HG03064 (cell line): ENCODE measurements around the gene RGS13.
A peak's percentile ranks its signal among the peaks of the same experiment; 100 is the strongest.

Source experiments
- ATAC-seq: cut with Tn5 transposase; IDR thresholded peaks from one replicate; pipeline ENCODE4 v1.9.1; 2021; ENCODE audit warnings: low read depth; ENCODE audit not compliant: unreplicated experiment

RGS13 gene

GRCh38 chr1:192635939-192636338 lies at the start of gene RGS13:
RGS13 (plus strand) TSS chr1:192636147; CDS start chr1:192644335, 8,188 bp downstream.
- no peak for ATAC-seq

- ATAC-seq = no peak
These were observed 48.3 kb upstream of the RGS13 start for GRCh38 chr1:192587386-192588266.

DNA sequence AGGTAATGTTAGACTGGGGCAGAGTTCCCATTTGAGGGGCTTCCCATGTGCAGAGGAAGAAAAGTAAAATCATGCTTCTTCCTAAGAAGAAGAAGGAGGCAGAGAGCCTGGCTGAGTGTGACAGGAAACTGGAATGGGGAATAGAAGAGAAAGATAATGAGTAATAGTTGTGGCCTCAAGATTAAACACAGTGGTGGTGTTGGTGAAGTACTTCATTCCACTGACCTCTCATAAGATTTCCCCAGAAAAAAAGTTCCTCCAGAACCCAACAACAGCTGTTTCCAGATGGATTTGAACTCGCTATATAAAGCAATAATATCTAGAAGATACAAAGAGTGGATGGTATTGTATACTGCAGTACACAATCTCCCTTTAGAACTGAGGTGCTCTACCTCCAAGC lies 47.4 kb upstream of the RGS13 start:
- no peak for ATAC-seq

DNA sequence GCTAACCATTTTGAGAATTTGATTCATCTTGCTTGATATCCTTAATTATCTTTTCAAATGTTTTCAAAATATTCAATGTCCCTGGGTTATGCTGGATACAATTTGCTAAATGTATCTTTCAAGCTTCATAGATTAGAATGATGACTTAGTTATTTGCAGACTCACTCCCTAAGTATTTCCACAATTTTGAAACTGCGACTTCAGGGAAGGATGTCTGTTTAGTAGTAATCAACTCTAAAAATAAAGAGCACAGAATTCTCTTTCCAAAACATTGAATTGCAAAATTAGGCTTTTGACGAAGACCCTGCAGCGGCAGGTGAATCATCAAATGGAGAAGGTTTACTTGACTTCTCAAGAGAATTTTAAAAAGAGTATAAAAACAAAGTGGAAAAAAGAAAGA lies 46.1 kb upstream of the RGS13 start:
- ATAC-seq = no peak

DNA sequence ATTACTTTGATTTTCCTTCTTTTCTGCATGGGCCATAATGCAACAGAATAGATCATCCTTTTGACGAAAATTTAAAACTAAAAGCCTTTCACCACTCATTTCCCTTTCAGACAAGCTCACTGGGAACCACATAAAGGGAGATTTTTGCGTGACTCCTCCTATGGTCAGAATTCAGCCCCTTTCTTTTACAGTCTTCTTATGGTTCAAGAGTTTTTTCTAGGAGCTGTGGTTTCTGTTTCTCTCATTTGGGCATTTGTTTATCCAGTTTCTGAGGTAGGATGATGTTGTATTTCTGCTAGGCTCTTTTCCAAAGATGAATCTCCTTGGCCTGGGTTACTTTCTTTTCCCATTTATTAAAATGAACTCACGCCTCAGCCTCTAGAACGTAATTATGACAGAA lies 43.4 kb upstream of the RGS13 start:
- ATAC-seq = no peak

GRCh38 chr1:192592981-192593708 lies 42.8 kb upstream of the RGS13 start:
- ATAC-seq = no peak

DNA sequence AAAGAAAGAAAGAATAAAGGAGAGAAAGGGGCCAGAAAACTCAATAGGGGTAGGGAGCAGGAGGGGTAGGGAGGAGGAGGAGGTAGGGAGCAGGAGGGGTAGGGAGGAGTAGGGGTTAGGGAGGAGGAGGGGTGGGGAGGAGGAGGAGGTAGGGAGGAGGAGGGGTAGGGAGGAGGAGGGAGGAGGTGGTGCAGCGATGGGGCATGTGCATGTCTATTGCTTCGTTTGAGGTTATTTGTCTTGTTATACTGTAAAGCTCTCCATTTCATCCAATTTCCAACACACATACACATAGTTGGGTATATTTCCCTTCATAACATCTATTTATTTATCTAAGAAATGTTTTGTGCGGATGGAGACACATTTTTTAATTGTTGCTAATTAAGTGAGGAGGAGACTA lies 40.6 kb upstream of the RGS13 start:
- no peak for ATAC-seq

GRCh38 chr1:192598589-192598988 lies 37.4 kb upstream of the RGS13 start:
- no peak for ATAC-seq

- ATAC-seq = no peak
These were observed 35.7 kb upstream of the RGS13 start for GRCh38 chr1:192600275-192600674.

- ATAC-seq = peak; percentile 52
These were observed 34.8 kb upstream of the RGS13 start for GRCh38 chr1:192601143-192601542.

DNA sequence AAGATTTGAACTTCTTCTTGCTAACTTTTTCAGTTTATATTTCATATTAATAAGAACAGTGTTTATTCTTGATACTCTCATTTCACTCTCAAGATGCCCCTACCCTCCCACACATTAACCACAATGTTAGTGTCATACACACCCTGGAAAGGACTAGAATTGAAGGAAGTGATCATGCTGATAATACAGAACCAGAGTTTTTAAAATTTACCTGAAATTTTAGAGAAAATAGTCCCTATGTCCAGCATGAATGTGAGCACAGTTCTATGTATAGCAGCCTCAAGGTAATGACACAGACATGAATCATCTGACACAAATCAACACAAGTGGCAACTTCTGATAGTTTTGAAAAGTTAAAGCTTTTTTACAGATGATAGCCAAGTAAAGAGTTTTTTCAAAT lies 34.4 kb upstream of the RGS13 start:
- peak; percentile 25 for ATAC-seq

- no peak for ATAC-seq
These were observed 33.2 kb upstream of the RGS13 start for GRCh38 chr1:192602757-192603156.

- no peak for ATAC-seq
These were observed 32.6 kb upstream of the RGS13 start for GRCh38 chr1:192603218-192603787.

- ATAC-seq = peak; percentile 31
These were observed 30.8 kb upstream of the RGS13 start for GRCh38 chr1:192604979-192605620.

DNA sequence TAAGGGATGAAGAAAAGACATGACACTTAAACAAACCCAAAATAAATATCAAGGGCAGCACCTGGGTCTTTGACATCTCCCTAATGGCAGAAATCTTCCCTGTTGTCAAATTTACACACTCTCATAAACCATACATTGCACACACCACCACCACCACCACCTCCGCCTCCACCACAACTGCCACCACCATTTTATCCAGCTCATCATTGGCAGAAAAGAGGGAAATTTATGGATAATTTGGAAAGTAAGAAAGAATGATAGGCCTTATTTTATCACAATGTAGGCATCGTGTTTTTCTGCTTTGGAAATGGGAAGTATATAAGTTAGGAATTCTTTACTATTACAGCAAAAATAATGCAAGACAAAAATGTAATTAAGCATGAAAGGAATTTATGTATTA lies 27.3 kb upstream of the RGS13 start:
- ATAC-seq = no peak

GRCh38 chr1:192609110-192610079 lies 26.6 kb upstream of the RGS13 start:
- peak; percentile 99 for ATAC-seq

DNA sequence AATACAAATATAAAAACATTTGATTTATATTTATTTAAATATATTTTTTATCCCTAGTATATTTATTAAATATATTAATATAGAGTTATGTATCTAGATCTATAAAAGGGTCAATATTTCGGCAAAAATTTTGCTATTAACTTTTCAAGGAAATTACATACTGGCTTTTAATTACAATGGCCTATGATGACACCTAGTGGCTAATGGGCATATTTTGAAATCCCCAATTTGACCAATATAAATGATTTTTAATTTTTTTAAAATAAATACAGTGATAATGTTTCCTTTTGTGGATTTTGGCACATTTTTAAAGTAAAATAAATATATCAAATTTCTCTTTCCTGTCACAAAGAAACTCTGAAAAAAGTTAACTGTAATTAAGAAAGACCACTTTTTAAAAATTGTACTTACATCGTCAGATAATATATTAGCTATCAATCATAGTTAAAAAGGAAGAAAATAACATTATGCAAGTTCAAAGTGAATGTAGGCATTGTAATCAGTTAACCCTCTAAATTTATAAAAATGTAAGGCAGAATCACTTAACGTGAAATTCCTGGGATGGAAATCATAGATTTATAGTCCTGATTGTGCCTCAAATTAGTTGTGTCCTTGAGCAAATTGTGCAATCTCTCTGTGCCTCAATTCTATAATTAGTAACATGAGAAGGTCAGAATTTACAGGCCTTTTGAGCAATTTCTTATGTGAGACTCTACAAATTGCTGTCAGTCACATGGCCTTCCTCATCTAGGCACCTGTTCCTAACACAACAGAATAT lies 25.6 kb upstream of the RGS13 start:
- ATAC-seq = no peak

DNA sequence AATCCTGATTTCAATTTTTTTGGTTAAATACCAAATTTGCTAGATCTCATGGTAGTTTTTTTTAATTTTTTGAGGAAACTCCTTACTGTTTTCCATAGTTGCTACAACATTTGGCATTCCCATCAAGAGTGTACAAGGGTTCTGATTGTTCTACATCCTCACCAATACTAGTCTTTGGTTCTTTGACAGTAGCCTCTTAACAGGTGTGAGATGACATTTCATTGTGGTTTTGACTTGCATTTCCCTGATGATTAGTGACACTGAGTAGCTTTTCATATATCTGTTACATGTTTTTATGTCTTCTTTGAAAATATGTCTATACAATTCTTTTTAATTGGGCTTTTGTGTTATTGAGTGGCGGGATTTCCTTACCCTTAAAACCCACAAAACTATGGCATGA lies 20.9 kb upstream of the RGS13 start:
- ATAC-seq = no peak

DNA sequence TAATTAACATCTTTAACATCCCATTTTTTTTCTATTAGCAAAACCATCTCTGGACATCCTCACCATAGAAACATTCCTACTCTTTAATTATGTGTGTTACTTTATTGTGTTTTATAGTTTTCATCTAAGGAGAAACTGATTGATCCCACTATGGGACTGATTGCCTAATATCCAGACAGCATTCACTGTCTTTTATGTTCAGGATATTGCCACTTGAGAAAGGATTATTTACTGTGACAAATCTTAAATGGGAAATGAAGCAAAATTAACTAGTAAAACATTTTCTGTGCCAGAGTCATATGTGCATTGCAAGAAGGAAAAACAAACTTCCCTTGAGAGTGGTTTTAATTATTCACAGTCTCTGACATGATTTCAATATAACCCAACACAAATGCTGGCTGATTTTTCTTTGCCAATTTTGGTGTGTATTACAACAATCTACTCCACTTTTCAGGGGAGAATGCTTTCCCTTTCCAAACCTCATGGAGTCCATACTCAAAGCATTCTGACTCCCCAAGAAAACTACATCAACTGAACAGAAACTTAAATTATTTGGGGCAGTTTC lies 15.8 kb upstream of the RGS13 start:
- ATAC-seq = no peak
